Natural killer cell treated with Interleukin-12 subunit alpha and Interleukin-12 subunit beta and Interleukin-15 and Interleukin-18, amount 100 ng/mL, for 72 hours (primary cell): Measurements from ENCODE around the gene CACHD1. TPM values are rescaled to one million over a fixed set of nuclear protein-coding genes. Genes with fewer than 3 reads are reported as not detected.

ENCODE experiments used
- ATAC-seq, 2 donors: fragments of 150-1000 bp; cut with Tn5 transposase in 1 of 2; sonication (Bioruptor Pico), chemical (Tn5 transposase) in 1 of 2; 2 replicates each; pipeline ENCODE4 v1.10.0; 2021
- DNase-seq: peaks from one replicate; pipeline ENCODE4 v3.0.0; 2022; ENCODE audit warnings: low spot score
- H3K27ac Mint-ChIP-seq, 2 donors: 1 replicate in 1 of 2; 2 replicates in 1 of 2; pipeline ENCODE4 v1.8.0; 2022; ENCODE audit warnings: mixed read lengths in 2 of 2, mild to moderate bottlenecking in 1 of 2, moderate library complexity in 1 of 2
- H3K27me3 Mint-ChIP-seq, 2 donors: 1 replicate in 1 of 2; 2 replicates in 1 of 2; pipeline ENCODE4 v1.8.0; 2022; ENCODE audit warnings: mixed read lengths in 2 of 2
- H3K36me3 Mint-ChIP-seq: one replicate; pipeline ENCODE4 v1.8.0; 2022; ENCODE audit warnings: mixed read lengths
- H3K4me1 Mint-ChIP-seq, 2 donors: 1 replicate in 1 of 2; 2 replicates in 1 of 2; pipeline ENCODE4 v1.8.0; 2022; ENCODE audit warnings: low read depth in 2 of 2, mixed read lengths in 2 of 2, mild to moderate bottlenecking in 1 of 2
- H3K4me3 Mint-ChIP-seq: one replicate; pipeline ENCODE4 v1.8.0; 2022; ENCODE audit warnings: mixed read lengths
- H3K9me3 Mint-ChIP-seq: 2 replicates; pipeline ENCODE4 v1.8.0; 2022; ENCODE audit warnings: mixed read lengths
- total RNA-seq, 2 donors: library from RNA; stranded (reverse); gene quantifications; one replicate each; pipeline ENCODE4 v1.2.3, GENCODE V29; 2022

The CACHD1 gene
- total RNA-seq, 2 donors from 2014 or later, result 0.11 to 0.14 TPM

DNA sequence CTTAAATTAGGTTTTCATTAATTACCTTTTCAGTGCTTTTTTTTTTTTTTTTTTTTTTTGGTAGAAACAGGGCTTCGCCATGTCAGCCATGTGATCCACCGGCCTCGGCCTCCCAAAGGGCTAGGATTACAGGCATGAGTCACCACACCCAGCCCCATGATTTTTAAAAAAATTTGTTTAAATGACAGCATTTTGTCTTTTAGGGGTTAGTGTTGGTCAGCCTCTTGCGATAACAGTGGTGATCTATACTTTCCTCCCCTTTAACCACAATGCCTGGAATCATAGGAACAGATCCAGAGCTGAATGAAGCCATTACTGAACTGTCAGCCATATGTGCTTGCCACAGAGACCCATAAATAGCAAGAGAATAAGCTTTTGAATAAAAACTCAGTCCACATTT lies 73.9 kb downstream of the CACHD1 start:
- Mint-ChIP-seq H3K4me1 (no peaks in the 10 kb centered on the region), H3K9me3 (no peaks in the 10 kb centered on the region), H3K36me3 (no peaks in the 10 kb centered on the region), H3K27ac (no peak overlapping the region), H3K27me3 (peaks cover 8 to 12% of the 10 kb centered on the region in 2 donors), H3K4me3 (no peak overlapping the region)
- DNase-seq (no peak), ATAC-seq (no peak)

DNA sequence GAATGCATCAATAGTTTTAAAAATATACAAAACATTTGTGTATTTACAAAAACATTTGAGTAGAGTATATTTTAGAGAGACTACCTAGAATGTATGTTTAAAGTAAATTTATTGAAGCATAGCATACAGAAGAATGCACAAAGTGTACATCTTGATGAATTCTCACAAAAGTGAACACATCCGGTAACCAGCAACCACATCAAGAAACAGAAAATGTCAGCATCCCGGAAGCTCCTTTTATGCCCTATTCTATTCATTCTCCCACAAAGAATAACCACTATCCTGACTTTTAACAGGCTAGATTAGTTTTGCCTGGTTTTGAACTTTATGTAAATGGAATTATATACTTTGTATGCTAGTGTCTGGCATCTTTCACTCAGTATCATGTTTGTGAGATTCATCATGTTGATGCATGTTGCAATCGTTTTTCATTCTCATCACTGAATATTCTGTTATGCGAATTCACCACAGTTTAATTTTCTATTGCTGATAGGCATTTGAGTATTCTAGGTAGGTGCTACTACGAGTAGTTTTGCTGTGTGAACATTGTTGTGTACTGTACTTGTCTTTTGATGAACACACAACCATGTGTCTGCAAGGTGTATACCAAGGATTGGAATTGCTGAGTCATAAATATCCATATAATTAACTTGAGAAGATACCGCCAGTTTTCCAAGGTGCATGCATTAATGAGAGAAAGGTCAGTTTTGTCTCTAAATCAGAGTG lies 75.4 kb downstream of the CACHD1 start:
- H3K4me1 Mint-ChIP-seq, result no peaks in the 10 kb centered on the region
- no peaks in the 10 kb centered on the region for H3K36me3 Mint-ChIP-seq
- no peak overlapping the region for H3K27ac Mint-ChIP-seq
- H3K9me3 Mint-ChIP-seq, result no peaks in the 10 kb centered on the region
- ATAC-seq, result no peak
- H3K4me3 Mint-ChIP-seq, result no peak overlapping the region
- H3K27me3 Mint-ChIP-seq, result peaks cover 8 to 12% of the 10 kb centered on the region in 2 donors
- no peak for DNase-seq

DNA sequence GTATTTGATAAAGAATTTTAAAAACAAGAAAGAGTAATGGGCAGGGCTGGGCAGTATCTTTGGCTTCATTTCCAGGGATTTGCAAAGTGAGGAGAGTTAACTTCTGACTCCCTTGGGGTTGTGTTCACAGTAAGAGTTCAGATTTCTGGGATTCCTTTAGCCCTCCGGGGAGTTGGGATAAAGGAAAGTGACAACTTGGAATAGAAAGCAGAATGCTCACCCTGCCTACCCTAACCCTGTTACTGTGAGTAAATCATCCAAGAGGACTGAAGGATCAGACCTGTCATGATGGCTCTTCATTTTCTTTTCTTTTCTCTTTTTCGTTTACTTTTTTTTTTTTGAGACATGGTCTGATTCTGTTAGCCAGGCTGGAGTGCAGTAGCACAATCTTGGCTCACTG lies 76.1 kb downstream of the CACHD1 start:
- ATAC-seq (no peak), DNase-seq (no peak)
- Mint-ChIP-seq H3K27me3 (peaks cover 2 to 10% of the 10 kb centered on the region in 2 donors), H3K4me3 (no peak overlapping the region), H3K27ac (no peak overlapping the region), H3K4me1 (no peaks in the 10 kb centered on the region), H3K36me3 (no peaks in the 10 kb centered on the region), H3K9me3 (no peaks in the 10 kb centered on the region)

DNA sequence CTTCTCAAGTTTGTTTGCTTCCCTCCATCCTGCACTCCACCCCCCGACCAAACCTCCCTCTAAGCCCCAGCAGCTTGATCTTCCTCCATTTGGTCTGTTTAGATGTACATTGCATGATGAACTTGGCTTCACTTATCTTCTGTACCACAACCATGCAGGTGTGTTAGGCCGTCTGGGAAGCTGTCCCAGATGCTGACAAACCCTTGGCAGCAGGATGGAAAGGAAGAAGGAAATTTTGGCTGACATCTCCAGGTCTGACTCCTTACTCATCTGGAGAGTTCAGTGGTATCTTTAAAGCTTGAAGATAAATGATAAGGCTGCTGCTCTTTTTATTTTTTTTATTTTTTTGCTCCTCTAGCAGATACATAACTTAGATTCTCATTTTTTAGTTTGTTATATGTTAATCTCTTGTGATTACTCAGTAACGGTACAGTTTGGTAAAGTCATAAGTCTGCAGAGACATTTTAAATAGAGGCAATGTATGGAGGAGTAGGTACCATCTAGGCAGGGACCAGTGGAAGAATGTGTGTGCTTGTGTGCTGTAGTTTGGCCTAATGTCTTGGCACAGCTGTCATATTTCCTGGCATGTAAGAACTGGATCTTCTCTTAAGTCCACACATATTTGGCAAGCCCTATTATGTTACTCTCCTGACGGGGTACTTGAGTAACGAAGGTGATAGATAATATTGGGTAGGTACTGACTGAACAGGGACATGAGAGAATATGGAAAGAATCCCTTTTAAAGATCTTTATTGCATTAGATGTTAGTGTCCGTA lies 79.7 kb downstream of the CACHD1 start:
- no peaks in the 10 kb centered on the region for H3K4me1 Mint-ChIP-seq
- ATAC-seq (no peak), DNase-seq (no peak)
- no peaks in the 10 kb centered on the region for H3K36me3 Mint-ChIP-seq
- no peaks in the 10 kb centered on the region for H3K9me3 Mint-ChIP-seq
- H3K27me3 Mint-ChIP-seq, result peaks cover 8 to 9% of the 10 kb centered on the region in 2 donors
- H3K27ac Mint-ChIP-seq, result no peak overlapping the region
- H3K4me3 Mint-ChIP-seq, result no peak overlapping the region

DNA sequence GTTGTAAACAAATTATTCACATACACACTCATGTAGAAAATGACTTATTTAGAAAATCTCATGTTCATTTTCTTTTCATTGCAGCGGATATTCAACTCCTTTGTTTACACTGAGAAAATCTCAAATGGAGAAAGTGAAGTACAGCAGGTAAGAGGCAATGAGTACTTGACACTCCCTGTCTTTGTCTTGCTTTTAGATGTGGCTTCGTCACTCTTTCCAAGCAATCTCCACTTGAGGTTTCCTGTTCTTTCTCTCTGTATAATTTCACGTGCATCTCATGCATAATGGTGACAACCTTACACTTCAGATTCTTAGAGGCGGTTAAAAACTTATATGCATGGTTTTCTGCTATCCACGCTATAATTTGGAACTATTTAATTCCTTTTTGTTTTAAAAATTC lies 80.6 kb downstream of the CACHD1 start:
- no peak for ATAC-seq
- no peak overlapping the region for H3K27ac Mint-ChIP-seq
- no peaks in the 10 kb centered on the region for H3K9me3 Mint-ChIP-seq
- peaks cover 7 to 10% of the 10 kb centered on the region in 2 donors for H3K27me3 Mint-ChIP-seq
- H3K4me3 Mint-ChIP-seq, result no peak overlapping the region
- no peaks in the 10 kb centered on the region for H3K4me1 Mint-ChIP-seq
- H3K36me3 Mint-ChIP-seq, result no peaks in the 10 kb centered on the region
- no peak for DNase-seq

DNA sequence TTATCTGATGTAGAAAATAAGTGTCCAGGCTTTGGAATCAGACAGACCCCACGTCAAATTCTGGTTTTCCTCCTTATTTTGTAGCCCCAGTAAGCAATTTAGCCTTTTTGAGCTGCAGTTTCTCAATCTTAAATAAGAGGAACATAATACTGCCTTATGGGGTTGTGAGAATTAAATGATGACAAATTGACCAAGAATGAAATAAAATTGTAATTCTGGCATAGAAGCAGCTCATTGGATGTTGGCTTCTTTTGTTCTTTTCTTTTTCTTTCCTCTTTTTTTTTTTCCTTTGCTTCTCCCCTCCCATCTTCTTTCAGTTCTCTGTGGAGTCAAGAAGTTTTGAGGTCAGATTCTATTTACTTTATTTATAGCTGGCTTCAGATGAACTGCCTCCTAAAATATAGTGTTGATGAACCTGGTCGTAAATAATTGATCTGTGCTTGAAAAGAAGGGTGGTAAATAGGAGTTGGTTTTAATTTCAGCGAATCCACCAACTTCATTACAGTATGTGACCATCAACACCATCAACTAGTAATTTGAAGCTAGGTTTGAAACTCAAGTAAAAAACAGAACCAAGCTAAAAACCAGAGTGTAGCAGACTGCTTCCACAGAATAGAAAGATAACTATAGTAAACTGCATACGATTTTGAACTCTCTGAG lies 81.1 kb downstream of the CACHD1 start:
- ATAC-seq (no peak), DNase-seq (no peak)
- Mint-ChIP-seq H3K27ac (no peak overlapping the region), H3K4me3 (no peak overlapping the region), H3K36me3 (no peaks in the 10 kb centered on the region), H3K9me3 (no peaks in the 10 kb centered on the region), H3K27me3 (peaks cover 11 to 16% of the 10 kb centered on the region in 2 donors), H3K4me1 (no peaks in the 10 kb centered on the region)

DNA sequence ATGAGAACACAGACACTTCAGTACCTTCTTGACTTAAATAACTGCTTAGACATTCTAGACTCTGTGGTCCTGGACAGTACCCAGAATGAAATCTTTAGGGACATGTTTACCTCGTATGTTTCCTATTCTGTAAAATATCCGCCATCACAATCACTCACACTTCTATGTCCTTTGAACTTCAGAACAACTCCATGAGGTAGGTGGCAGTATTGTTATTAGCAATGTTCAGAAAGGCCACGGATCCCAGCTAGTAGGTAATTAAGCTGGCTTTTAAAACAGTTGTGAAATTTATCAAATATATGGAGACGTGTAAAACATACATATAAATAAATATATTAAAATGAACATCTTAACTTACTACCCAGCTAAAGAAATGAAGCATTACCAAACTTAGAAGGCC lies 83.4 kb downstream of the CACHD1 start:
- H3K27ac Mint-ChIP-seq, result no peak overlapping the region
- no peak for DNase-seq
- H3K27me3 Mint-ChIP-seq, result peaks cover 14 to 16% of the 10 kb centered on the region in 2 donors
- H3K36me3 Mint-ChIP-seq, result no peaks in the 10 kb centered on the region
- no peak overlapping the region for H3K4me3 Mint-ChIP-seq
- no peaks in the 10 kb centered on the region for H3K9me3 Mint-ChIP-seq
- ATAC-seq, result no peak
- no peaks in the 10 kb centered on the region for H3K4me1 Mint-ChIP-seq

DNA sequence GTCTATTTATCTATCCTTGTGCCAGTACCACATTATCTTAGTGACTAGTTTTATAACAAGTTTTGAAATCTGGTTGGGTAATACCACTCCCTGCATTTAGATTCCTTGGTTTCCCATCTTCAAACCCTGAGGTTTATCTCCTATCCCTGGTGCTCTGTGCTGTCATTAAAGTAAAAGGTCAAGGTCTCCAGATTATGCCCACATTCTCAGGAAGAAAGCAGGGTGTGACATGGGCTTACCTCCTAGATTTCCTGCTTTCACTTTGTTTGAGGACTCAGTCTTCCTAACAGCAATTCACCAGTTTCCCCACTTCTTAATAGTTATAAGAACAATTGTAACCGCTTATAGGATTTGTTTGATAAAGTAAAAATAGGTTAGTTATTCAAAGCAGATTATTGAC lies 86.0 kb downstream of the CACHD1 start:
- H3K9me3 Mint-ChIP-seq, result no peaks in the 10 kb centered on the region

DNA sequence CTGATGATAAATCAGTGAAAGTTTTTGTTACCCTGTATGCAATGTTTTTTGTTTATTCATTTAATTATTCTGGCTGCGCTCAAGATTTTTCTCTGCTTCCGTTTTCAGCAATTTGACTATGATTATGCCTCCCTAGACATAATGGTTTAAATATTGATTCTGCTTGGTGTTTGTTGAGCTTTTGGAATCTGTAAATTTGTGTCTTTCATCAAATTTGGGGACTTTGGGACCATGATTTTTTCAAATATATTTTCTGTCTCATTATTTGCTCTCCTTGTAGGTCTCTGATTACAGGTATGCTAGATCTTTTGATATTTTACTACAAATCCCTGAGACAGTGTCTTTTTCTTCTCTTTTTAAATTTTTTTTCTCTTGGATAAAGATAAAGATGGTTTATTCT lies 92.1 kb downstream of the CACHD1 start:
- Mint-ChIP-seq H3K36me3 (no peaks in the 10 kb centered on the region), H3K27me3 (peaks cover 24 to 33% of the 10 kb centered on the region in 2 donors), H3K4me3 (no peak overlapping the region), H3K4me1 (no peaks in the 10 kb centered on the region), H3K9me3 (no peaks in the 10 kb centered on the region), H3K27ac (no peak overlapping the region)
- DNase-seq (no peak), ATAC-seq (no peak)

More for the DNA sequence above, 86.0 kb downstream of the CACHD1 start:
- Mint-ChIP-seq H3K27ac (no peak overlapping the region), H3K27me3 (peaks cover 24 to 25% of the 10 kb centered on the region in 2 donors), H3K4me1 (no peaks in the 10 kb centered on the region), H3K4me3 (no peak overlapping the region), H3K36me3 (no peaks in the 10 kb centered on the region)
- ATAC-seq (no peak), DNase-seq (no peak)

DNA sequence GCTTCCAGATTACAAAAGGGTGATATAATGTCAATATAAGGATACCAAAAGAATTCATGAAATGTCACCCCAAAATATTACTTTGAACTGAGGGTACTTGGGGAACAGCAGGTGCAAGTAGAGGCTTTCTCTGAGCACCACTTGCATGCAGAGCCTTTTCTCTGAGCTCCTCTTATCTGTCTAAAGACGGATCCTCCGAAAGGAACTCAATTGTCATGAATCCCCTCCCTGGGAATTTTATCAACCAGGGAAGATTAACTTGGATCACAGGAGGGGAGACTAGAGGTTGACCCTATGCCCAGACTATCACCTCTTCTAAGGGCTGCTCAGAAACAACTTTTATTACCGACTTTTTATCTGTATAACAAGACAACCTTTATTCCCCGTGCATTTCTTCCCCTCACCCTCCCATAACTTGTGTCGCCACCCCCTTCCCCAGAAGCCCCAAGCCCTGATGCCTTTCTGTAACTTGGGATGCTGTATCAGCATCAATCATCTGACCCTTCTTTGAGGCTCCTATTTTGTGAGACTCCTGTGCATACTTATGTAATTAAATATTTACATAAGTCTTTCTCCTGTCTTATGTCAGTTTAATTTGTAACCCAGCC lies 94.1 kb downstream of the CACHD1 start:
- H3K4me3 Mint-ChIP-seq, result no peak overlapping the region
- H3K9me3 Mint-ChIP-seq, result no peaks in the 10 kb centered on the region
- ATAC-seq (no peak), DNase-seq (no peak)
- no peaks in the 10 kb centered on the region for H3K36me3 Mint-ChIP-seq
- no peak overlapping the region for H3K27ac Mint-ChIP-seq
- H3K27me3 Mint-ChIP-seq, result peaks cover 18 to 33% of the 10 kb centered on the region in 2 donors
- no peaks in the 10 kb centered on the region for H3K4me1 Mint-ChIP-seq

DNA sequence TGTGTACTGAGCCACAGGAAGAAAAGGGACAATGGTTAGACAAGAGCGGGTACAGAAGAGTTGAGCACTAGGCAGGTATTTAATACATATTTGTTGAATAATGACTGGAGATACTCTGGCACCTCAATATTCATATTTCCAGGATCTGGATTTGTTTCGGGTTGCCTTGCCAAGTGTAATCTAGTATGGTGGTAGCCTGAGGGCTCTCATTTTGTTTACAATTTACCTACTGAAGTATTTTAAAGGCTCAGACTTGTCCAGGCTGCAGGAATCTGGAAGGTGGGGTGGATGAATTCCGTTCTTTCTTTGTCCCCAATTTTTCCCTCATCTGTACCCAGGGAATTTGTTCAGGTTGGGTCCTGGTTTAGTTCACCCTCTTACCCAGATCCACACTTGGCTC lies 95.0 kb downstream of the CACHD1 start:
- H3K27ac Mint-ChIP-seq, result no peak overlapping the region
- no peak for DNase-seq
- H3K4me1 Mint-ChIP-seq, result no peaks in the 10 kb centered on the region
- peaks cover 14 to 31% of the 10 kb centered on the region in 2 donors for H3K27me3 Mint-ChIP-seq
- ATAC-seq, result no peak
- H3K4me3 Mint-ChIP-seq, result no peak overlapping the region
- H3K9me3 Mint-ChIP-seq, result no peaks in the 10 kb centered on the region
- H3K36me3 Mint-ChIP-seq, result no peaks in the 10 kb centered on the region

DNA sequence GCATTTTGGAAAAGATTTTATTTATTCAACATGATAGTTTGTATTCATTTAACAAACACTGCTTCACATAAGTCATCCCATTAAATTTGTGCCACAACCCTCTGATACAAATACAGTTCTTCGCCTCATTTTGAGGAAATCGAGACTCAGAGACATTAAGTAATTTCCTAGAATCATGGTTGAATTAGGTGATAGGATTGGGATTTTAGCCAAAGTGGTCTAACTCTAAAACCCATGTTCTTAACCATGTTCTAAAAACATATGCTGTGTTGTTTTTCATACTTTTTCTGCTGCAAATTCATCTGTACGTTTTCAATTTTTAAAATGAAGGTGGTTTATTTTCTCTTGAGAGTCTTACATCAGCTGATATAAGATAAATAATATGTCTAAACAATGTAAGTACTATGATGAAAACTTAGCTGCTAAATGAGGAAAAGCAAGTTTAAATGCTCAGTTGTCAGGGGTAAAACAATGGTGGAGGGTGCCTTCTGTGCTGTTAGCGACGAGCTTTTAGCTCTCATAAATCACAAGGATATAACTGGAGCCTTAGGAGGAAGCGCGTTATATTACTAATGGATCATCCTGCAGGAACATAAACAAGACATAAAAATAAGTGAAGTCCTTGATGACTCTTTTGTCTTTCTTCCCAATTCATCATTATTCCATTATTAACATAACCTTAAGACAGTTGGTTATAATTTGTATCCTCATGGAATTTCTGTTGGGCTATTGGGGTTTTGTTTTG lies 97.7 kb downstream of the CACHD1 start:
- no peak overlapping the region for H3K27ac Mint-ChIP-seq

DNA sequence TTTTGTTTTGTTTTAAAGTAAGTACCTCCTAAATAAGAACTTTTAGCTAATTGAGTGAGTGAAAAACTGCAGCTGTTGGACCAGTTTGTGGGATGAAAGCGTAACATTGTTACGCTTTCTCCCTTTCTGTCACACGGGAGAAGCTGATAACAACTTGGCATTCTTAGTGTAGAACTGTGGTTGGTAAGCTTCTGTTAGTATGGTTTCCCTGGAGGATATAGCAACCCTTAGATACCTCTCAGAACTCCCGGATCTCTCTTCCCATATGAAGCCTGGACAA lies 98.2 kb downstream of the CACHD1 start:
- Mint-ChIP-seq H3K27me3 (peaks cover 10 to 18% of the 10 kb centered on the region in 2 donors), H3K4me1 (no peaks in the 10 kb centered on the region), H3K9me3 (no peaks in the 10 kb centered on the region), H3K27ac (no peak overlapping the region), H3K4me3 (no peak overlapping the region), H3K36me3 (no peaks in the 10 kb centered on the region)
- no peak for DNase-seq
- no peak for ATAC-seq

More for the DNA sequence above, 97.7 kb downstream of the CACHD1 start:
- Mint-ChIP-seq H3K4me1 (no peaks in the 10 kb centered on the region), H3K4me3 (no peak overlapping the region), H3K9me3 (no peaks in the 10 kb centered on the region), H3K27me3 (peaks cover 10 to 18% of the 10 kb centered on the region in 2 donors), H3K36me3 (no peaks in the 10 kb centered on the region)
- ATAC-seq, result no peak
- no peak for DNase-seq
